Esophagus muscularis mucosa (tissue), 4 donors: ENCODE data around the gene SERPINE2. TPM values are rescaled to one million over a fixed set of nuclear protein-coding genes. Genes with fewer than 3 reads are reported as not detected.
A peak's percentile ranks its signal among the peaks of the same experiment; 100 is the strongest.

Experiments
- DNase-seq: peaks from one replicate; pipeline ENCODE4 v3.0.0-alpha.2; 2017; ENCODE audit errors: extremely low spot score
- H3K27ac ChIP-seq, 4 donors: fragments of 200-600 bp; sonication (generic); replicated peaks in 1 of 4; 1 replicate in 3 of 4; 2 replicates in 1 of 4; pipeline ENCODE4 v1.5.1; 2016 to 2019; ENCODE audit warnings: mild to moderate bottlenecking in 1 of 4
- H3K27me3 ChIP-seq, 4 donors: fragments of 200-600 bp; sonication (generic); one replicate each; pipeline versions ENCODE4 v1.5.1 to v1.6.0; 2016 to 2019
- H3K36me3 ChIP-seq, 4 donors: fragments of 200-600 bp; sonication (generic); one replicate each; pipeline ENCODE4 v1.5.1; 2016 to 2019
- H3K4me1 ChIP-seq, 4 donors: fragments of 200-600 bp; sonication (generic); one replicate each; pipeline ENCODE4 v1.5.1; 2016 to 2019
- H3K4me3 ChIP-seq, 4 donors: fragments of 200-600 bp; sonication (generic); 1 replicate in 2 of 4; 2 replicates in 2 of 4; pipeline ENCODE4 v1.5.1; 2016 to 2019; ENCODE audit warnings: mild to moderate bottlenecking in 4 of 4, moderate library complexity in 1 of 4
- H3K9me3 ChIP-seq, 4 donors: fragments of 200-600 bp; sonication (generic); 1 replicate in 3 of 4; 2 replicates in 1 of 4; pipeline ENCODE4 v1.5.1; 2016 to 2019
- EP300 ChIP-seq: sonication (generic); formaldehyde crosslinking; IDR thresholded peaks from one replicate; pipeline ENCODE4 v1.6.1; 2017; ENCODE audit warnings: antibody characterized with exemption
- POLR2A ChIP-seq: fragments of 450-650 bp; IDR thresholded peaks from one replicate; pipeline ENCODE4 v1.6.1; 2017; ENCODE audit warnings: antibody characterized with exemption, moderate library complexity, mild to moderate bottlenecking, low read depth
- POLR2AphosphoS5 ChIP-seq, 2 donors: sonication (generic); formaldehyde crosslinking; IDR thresholded peaks; one replicate each; pipeline ENCODE4 v1.6.1; 2017; ENCODE audit warnings: antibody characterized with exemption in 2 of 2
- WGBS: methylation state at CpG from one replicate; pipeline ENCODE4 v1.1.5; 2018; 5-methylcytosine and 5-hydroxymethylcytosine counted together
- intact Hi-C: fragments of 100-400 bp; cut with DNase I; formaldehyde crosslinking; loops from one replicate; pipeline ENCODE4 v1.15.1; 2023
- total RNA-seq, 4 donors: library from RNA; depleted of rRNA; stranded (reverse); fragments of >200 nt; gene quantifications; one replicate each; pipeline versions ENCODE4 v1.1.0 to v1.2.1, GENCODE V29; 2016
- TF ChIP-seq, protein P1 (sequence below), 3 experiments: fragments of 200-600 bp in 2 of 3; fragments of 450-650 bp in 1 of 3; sonication (generic) in 2 of 3; IDR thresholded peaks; one replicate each; pipeline ENCODE4 v1.5.1; 2017 to 2019; ENCODE audit warnings: antibody characterized with exemption in 3 of 3, mild to moderate bottlenecking in 2 of 3, moderate library complexity in 1 of 3

The SERPINE2 gene
- total RNA-seq, 4 donors from 2014 or later, result 20.4 to 126 (median 42.1) TPM

DNA sequence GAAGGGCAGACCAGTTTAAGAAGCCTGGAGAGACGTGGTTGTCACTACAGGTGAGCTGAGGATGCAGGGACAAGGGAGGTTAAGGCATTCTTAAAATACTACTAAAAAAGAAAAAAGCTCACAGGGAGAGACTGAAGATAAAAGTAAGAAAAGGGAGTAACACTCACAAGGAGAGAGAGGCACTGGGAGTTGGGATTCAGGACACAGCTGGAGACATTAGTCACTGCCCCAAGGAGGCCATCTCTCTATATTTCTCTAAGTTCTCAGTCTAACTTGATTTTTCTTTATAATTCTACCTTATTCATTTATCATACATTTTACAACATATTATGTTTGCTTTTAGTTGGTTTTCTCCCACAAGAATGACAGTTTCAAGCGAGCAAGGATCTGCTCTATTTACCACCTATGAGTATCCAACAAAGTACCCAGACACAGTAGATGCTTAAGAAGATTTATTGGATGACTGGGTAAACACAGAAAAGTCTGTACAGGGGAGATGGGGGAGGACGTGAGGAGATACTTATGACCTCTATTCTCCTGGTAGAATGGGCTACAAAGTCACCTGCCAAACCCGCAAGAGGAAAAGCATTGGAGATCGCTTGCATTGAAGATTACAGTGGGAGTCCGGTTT, 2.2 kb downstream of the SERPINE2 start:
- 92% methylated on average over 6 of the region's 6 CpGs for WGBS
- Histone ChIP-seq H3K9me3 (no peaks in the 10 kb centered on the region), H3K4me3 (peak overlapping the region in 2 of 4 donors; percentile 64 to 79), H3K4me1 (peaks cover 7 to 30% (median 25%) of the 10 kb centered on the region in 4 donors), H3K27me3 (peaks cover 0 to 39% (median 0%) of the 10 kb centered on the region in 4 donors), H3K27ac (no peak overlapping the region), H3K36me3 (no peaks in the 10 kb centered on the region)
- intact Hi-C loops, result no loop called here
- DNase-seq, result no peak
- TF ChIP-seq POLR2AphosphoS5 (IDR thresholded peaks at IDR 0.05), result no peak

DNA sequence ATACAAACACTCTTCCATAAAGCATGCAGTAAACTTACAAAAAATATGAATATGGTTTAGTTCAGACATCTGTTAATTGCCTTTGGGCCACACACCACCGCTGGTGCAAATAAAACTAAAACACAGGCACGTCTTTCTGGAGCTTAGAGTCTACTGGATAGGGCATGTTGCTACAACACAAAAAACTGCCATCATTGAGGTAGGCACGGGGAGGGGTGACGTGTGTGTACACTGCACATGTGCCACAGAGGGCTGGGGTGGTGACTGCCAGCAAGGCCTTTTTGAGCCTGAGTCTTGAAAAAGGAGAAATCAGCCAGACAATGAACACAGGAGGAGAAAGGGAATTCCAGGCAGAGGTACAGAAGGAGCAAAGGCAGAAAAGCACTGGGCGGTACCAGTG, 5.1 kb downstream of the SERPINE2 start:
- no peak for DNase-seq
- TF ChIP-seq EP300 (no peak), POLR2A (no peak), POLR2AphosphoS5 (IDR thresholded peaks at IDR 0.05) (no peak)
- TF ChIP-seq, protein P1, sequence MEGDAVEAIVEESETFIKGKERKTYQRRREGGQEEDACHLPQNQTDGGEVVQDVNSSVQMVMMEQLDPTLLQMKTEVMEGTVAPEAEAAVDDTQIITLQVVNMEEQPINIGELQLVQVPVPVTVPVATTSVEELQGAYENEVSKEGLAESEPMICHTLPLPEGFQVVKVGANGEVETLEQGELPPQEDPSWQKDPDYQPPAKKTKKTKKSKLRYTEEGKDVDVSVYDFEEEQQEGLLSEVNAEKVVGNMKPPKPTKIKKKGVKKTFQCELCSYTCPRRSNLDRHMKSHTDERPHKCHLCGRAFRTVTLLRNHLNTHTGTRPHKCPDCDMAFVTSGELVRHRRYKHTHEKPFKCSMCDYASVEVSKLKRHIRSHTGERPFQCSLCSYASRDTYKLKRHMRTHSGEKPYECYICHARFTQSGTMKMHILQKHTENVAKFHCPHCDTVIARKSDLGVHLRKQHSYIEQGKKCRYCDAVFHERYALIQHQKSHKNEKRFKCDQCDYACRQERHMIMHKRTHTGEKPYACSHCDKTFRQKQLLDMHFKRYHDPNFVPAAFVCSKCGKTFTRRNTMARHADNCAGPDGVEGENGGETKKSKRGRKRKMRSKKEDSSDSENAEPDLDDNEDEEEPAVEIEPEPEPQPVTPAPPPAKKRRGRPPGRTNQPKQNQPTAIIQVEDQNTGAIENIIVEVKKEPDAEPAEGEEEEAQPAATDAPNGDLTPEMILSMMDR (IDR thresholded peaks at IDR 0.05), result no peak
- peaks cover 0 to 17% (median 14%) of the 10 kb centered on the region in 4 donors for H3K4me1 ChIP-seq
- H3K36me3 ChIP-seq, result no peaks in the 10 kb centered on the region
- H3K27ac ChIP-seq, result no peak overlapping the region
- H3K27me3 ChIP-seq, result peaks cover 0 to 31% (median 0%) of the 10 kb centered on the region in 4 donors
- intact Hi-C loops, result no loop called here
- 91% methylated on average over 5 of the region's 5 CpGs for WGBS
- no peak overlapping the region for H3K4me3 ChIP-seq
- H3K9me3 ChIP-seq, result no peaks in the 10 kb centered on the region

DNA sequence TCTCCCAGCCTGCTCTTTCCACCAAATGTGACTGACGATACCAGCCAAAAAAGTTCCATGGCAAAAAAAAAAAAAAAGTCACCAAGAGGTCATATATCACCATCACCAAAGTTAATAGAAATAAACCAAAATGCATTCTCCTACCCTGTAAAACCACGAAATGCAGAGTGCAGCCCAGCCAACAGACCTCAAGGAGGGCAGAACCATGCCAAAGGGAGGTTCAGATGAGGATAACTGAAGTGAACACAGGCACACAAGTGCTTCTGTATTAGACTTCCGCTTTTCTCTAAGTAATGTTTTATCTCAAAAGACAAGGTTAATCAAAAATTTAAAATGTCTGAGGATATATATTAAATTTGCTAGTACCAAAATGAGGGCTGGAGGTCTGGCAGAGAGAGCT, 5.5 kb downstream of the SERPINE2 start:
- H3K4me1 ChIP-seq, result peaks cover 0 to 13% (median 10%) of the 10 kb centered on the region in 4 donors
- H3K27ac ChIP-seq, result no peak overlapping the region
- intact Hi-C loops, result no loop called here
- no peak overlapping the region for H3K4me3 ChIP-seq
- TF ChIP-seq POLR2AphosphoS5 (IDR thresholded peaks at IDR 0.05) (no peak), EP300 (no peak), POLR2A (no peak)
- TF ChIP-seq, protein P1 (IDR thresholded peaks at IDR 0.05), result no peak
- peaks cover 0 to 27% (median 0%) of the 10 kb centered on the region in 4 donors for H3K27me3 ChIP-seq
- no peak for DNase-seq
- no peaks in the 10 kb centered on the region for H3K36me3 ChIP-seq
- WGBS, result 79% methylated on average over 3 of the region's 3 CpGs
- H3K9me3 ChIP-seq, result no peaks in the 10 kb centered on the region

DNA sequence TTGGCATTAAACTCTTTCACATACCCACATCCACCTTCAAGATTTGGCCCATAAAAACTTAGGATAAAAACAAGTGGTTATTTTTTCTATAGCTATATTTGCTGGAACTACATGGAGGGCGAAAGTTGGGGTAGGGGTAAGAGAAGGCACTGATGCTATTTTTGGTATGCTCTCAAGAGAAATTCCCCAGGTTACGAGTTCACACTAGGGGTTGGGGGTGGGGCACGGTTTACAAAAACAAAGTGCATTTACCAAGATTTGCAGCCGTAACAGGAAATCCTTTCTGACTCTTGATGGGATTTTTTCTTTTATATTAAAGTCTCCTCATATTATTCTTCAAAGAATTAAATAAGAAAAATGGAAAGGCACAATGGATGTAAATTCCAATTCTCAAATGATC, 6.8 kb downstream of the SERPINE2 start:
- Histone ChIP-seq H3K4me3 (no peak overlapping the region), H3K36me3 (no peaks in the 10 kb centered on the region), H3K27ac (no peak overlapping the region), H3K9me3 (no peaks in the 10 kb centered on the region), H3K27me3 (peaks cover 0 to 24% (median 0%) of the 10 kb centered on the region in 4 donors), H3K4me1 (peaks cover 0 to 6% (median 3%) of the 10 kb centered on the region in 4 donors)
- 70% methylated on average over 4 of the region's 4 CpGs for WGBS
- no peak for DNase-seq
- TF ChIP-seq, protein P1 (IDR thresholded peaks at IDR 0.05), result no peak
- TF ChIP-seq EP300 (no peak), POLR2A (no peak), POLR2AphosphoS5 (IDR thresholded peaks at IDR 0.05) (no peak)
- intact Hi-C loops, result no loop called here

DNA sequence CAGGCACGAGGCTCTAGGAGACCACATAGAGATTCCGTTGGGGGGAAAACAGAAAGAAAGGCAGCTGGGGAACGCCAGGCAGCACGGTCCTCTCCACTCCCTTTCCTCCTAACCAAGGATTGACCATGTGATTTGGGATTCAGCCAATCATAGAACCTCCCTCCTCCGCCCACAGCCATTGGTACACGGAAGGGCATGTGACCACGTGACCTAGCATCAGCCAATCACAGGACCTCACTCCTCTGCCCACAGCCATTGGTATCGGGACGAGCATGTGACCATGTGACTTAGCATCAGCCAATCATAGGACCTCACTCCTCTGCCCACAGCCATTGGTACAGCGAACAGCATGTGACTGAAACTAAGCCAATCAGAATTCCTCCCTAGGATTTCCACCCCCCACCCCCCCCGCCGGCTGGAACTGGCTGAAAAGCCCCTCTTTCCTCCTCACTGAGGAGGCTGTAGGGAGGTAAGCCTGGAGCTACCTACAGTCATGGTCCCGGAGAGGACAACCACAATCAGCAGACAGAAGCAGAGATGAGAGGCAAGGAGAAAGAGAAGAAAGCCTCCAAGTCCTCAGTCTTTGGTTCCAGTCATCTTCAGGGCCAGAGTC, 7.6 kb downstream of the SERPINE2 start:
- Histone ChIP-seq H3K36me3 (no peaks in the 10 kb centered on the region), H3K9me3 (no peaks in the 10 kb centered on the region), H3K27me3 (peaks cover 0 to 17% (median 0%) of the 10 kb centered on the region in 4 donors), H3K4me3 (no peak overlapping the region), H3K4me1 (peaks cover 0 to 6% (median 3%) of the 10 kb centered on the region in 4 donors), H3K27ac (no peak overlapping the region)
- 83% methylated on average over 8 of the region's 13 CpGs for WGBS
- TF ChIP-seq POLR2A (no peak), EP300 (no peak), POLR2AphosphoS5 (IDR thresholded peaks at IDR 0.05) (no peak)
- TF ChIP-seq, protein P1 (IDR thresholded peaks at IDR 0.05), result no peak
- intact Hi-C loops, result no loop called here
- no peak for DNase-seq
